Measurements from ENCODE around the gene ELP5.

GRCh38 chr17:7304179-7304578, 52.2 kb downstream of the ELP5 start:
- TF ChIP-seq POLR2A (IDR thresholded peaks at IDR 0.05) (no peak), EP300 (IDR thresholded peaks at IDR 0.05) (no peak), CTCF (IDR thresholded peaks at IDR 0.05) (no peak), POLR2AphosphoS5 (IDR thresholded peaks at IDR 0.05) (no peak)

All from gastroesophageal sphincter (tissue), 3 donors.